Neutrophil (primary cell): ENCODE results near the gene HACD4.
"Not testable (repeated sequence)": the region's sequence is repeated elsewhere in the genome, so short reads cannot be mapped to it uniquely, and the experiment has no call there.

Experiments used
- H3K27ac ChIP-seq: fragments of 200-600 bp; sonication (generic); 2 replicates; pipeline ENCODE4 v1.5.1; 2016; ENCODE audit warnings: mild to moderate bottlenecking, moderate library complexity
- H3K27me3 ChIP-seq: fragments of 200-600 bp; sonication (generic); 2 replicates; pipeline ENCODE4 v1.6.0; 2016; ENCODE audit warnings: mild to moderate bottlenecking
- H3K36me3 ChIP-seq: fragments of 200-600 bp; sonication (generic); 2 replicates; pipeline ENCODE4 v1.5.1; 2017
- H3K4me1 ChIP-seq, 2 experiments: fragments of 200-600 bp in 1 of 2; sonication (generic) in 1 of 2; 1 replicate in 1 of 2; 2 replicates in 1 of 2; pipeline versions ENCODE4 v1.5.1 to v1.6.1; 2013 to 2016; ENCODE audit warnings: low read depth in 1 of 2, low read length in 1 of 2, mild to moderate bottlenecking in 1 of 2, moderate library complexity in 1 of 2; ENCODE audit not compliant: control insufficient read depth in 1 of 2, insufficient read depth in 1 of 2
- H3K4me3 ChIP-seq, 2 experiments: fragments of 200-600 bp in 1 of 2; sonication (generic) in 1 of 2; 1 replicate in 1 of 2; 2 replicates in 1 of 2; pipeline ENCODE4 v1.5.1; 2013 to 2016; ENCODE audit warnings: low read depth in 1 of 2, low read length in 1 of 2, mild to moderate bottlenecking in 1 of 2, moderate library complexity in 1 of 2
- H3K9me3 ChIP-seq: fragments of 200-600 bp; sonication (generic); 2 replicates; pipeline ENCODE4 v1.5.1; 2016
- TF ChIP-seq, protein P1 (sequence below): fragments of 200-600 bp; sonication (generic); IDR thresholded peaks from 2 replicates; pipeline ENCODE4 v1.5.1; 2016; ENCODE audit warnings: antibody characterized with exemption

HACD4 gene

DNA sequence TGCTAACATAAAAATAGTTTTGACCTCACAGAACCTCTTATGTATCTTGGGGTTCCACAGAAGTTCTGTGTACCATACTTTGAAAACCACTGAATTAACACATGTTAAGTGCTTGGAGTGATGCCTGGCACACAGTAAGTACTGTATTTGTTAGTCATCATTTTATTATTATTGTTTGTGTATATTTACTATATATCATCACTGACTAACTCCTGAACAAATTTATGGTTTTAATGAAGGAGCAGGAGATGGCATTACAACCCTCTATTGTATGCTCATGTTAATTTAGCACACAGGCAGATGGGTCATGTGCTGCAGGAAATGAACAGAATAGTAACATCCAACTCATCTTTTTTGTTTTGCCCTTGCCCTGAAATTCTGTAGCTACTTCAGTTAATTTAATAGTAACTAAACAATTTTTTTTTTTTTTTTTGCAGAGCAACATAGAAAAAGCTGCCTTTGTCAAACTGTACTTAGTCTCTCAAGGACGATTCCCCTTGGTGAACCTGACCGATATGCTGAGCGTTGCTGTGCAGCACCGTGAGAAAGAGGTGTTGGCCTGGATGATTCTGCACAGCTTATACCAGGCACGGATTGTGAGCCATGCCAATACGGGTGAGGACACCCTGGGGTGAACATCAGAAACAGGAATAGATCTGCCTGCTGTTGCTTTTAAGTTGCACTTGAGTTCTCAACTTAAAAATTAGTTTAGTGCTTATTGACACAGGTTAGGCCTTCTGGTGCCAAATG lies 45.4 kb downstream of the HACD4 start:
- TF ChIP-seq, protein P1, sequence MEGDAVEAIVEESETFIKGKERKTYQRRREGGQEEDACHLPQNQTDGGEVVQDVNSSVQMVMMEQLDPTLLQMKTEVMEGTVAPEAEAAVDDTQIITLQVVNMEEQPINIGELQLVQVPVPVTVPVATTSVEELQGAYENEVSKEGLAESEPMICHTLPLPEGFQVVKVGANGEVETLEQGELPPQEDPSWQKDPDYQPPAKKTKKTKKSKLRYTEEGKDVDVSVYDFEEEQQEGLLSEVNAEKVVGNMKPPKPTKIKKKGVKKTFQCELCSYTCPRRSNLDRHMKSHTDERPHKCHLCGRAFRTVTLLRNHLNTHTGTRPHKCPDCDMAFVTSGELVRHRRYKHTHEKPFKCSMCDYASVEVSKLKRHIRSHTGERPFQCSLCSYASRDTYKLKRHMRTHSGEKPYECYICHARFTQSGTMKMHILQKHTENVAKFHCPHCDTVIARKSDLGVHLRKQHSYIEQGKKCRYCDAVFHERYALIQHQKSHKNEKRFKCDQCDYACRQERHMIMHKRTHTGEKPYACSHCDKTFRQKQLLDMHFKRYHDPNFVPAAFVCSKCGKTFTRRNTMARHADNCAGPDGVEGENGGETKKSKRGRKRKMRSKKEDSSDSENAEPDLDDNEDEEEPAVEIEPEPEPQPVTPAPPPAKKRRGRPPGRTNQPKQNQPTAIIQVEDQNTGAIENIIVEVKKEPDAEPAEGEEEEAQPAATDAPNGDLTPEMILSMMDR, result no peak
- H3K36me3 ChIP-seq, result no peaks in the 10 kb centered on the region
- H3K27ac ChIP-seq, result peak overlapping the region; percentile 92
- H3K4me1 ChIP-seq, result peaks cover 66 to 84% of the 10 kb centered on the region in 2 experiments
- no peaks in the 10 kb centered on the region for H3K27me3 ChIP-seq
- no peak overlapping the region for H3K4me3 ChIP-seq
- H3K9me3 ChIP-seq, result no peaks in the 10 kb centered on the region

DNA sequence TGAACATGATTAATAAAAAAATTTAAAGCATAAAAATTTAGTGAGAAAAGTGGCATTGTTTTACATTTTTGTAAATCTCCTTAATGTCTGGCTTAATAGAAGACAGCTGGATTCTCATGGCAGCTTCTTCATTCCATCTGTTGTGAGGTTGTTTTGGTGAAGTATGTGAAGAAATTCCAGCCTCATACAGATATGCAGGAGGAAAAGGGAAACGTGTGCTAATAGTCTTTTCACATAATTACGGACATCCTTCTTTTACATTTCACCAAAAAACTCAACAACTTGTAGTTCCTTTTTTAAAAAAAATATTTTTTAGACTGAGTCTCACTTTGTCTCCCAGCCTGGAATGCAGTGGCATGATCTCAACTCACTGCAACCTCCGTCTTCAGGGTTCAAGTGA lies 46.9 kb downstream of the HACD4 start:
- Histone ChIP-seq H3K4me1 (peaks cover 60 to 78% of the 10 kb centered on the region in 2 experiments), H3K4me3 (no peak overlapping the region), H3K27me3 (no peaks in the 10 kb centered on the region), H3K9me3 (no peaks in the 10 kb centered on the region), H3K27ac (peak overlapping the region; percentile 80), H3K36me3 (no peaks in the 10 kb centered on the region)
- TF ChIP-seq, protein P1, result no peak

DNA sequence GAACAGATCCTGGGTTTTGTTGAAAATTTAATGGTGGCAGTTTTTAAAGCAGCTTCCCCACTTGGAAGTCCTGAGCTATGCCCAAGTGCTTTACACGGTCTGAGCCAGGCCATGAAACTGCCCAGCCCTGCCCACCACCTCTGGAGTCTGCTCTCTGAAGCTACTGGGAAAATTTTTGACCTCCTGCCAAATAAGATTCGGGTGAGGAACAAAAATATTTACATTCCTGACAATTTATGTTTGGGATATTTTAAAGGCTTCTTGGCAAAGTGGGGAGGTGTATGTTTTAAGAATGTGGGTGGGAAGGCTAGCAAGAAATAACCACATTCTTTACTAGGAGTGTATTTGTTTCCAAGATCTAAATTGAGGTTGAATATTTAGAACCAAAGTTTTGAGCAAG lies 50.0 kb downstream of the HACD4 start:
- Histone ChIP-seq H3K9me3 (no peaks in the 10 kb centered on the region), H3K4me3 (peak overlapping the region in 1 of 2 experiments; percentile 5), H3K4me1 (peaks cover 39 to 53% of the 10 kb centered on the region in 2 experiments), H3K27me3 (no peaks in the 10 kb centered on the region), H3K36me3 (no peaks in the 10 kb centered on the region), H3K27ac (peak overlapping the region; percentile 91)
- TF ChIP-seq, protein P1, result no peak

DNA sequence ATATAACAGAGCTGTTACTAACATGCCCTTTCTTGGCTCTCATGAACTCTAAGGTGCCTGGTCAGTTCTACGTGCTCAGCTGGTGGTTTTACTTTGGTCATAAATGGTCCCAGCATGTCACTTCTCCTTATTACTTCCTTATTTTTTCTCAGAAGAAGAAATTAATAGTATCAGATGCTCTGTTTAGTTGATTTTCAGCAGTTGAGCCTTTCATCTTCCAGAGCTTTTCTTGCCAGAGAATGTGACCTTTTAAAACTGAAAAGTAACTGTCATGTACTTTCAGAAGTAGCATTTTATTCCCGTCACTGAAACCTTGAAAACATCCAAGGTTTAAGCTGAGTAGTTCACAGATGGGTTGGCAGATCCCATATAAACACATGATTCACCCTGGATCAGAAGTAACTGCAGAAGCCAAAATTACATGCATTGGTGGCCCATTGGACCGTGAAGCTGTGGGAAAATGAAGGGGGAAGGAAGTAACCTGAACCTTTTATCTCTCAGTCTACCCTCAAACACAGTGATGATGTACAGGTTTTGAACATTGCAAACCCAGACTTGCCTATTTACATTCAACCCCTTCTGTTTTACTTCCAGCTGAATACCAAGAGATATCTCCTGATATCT lies 50.5 kb downstream of the HACD4 start:
- H3K27me3 ChIP-seq, result no peaks in the 10 kb centered on the region
- H3K4me3 ChIP-seq, result peak overlapping the region in 1 of 2 experiments; percentile 11

DNA sequence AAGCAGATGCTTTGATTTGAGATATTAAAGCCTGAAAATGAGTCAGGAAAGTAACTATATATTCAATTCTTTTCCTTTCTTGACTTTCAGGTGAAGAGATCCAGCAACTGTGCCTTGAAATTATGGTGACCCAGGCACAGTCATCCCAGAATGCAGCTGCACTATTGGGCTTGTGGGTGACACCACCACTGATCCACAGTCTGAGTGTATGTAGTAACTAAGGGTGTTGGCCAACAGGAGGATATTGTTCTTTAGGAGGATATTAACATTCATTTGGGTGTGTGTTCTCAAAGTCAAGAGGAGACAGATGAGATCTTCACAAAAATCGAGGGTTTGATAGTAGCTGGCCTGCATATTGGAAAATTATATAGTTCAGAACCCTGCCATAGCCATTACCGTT lies 53.2 kb downstream of the HACD4 start:
- H3K4me1 ChIP-seq, result peaks cover 18 to 38% of the 10 kb centered on the region in 2 experiments
- H3K9me3 ChIP-seq, result peaks cover 14% of the 10 kb centered on the region
- H3K27me3 ChIP-seq, result no peaks in the 10 kb centered on the region
- H3K27ac ChIP-seq, result no peak overlapping the region
- no peak overlapping the region for H3K4me3 ChIP-seq
- TF ChIP-seq, protein P1, result no peak
- H3K36me3 ChIP-seq, result no peaks in the 10 kb centered on the region

More for the DNA sequence above, 50.5 kb downstream of the HACD4 start:
- Histone ChIP-seq H3K36me3 (no peaks in the 10 kb centered on the region), H3K4me1 (peaks cover 39 to 55% of the 10 kb centered on the region in 2 experiments), H3K9me3 (no peaks in the 10 kb centered on the region), H3K27ac (peak overlapping the region; percentile 91)
- TF ChIP-seq, protein P1, result no peak

DNA sequence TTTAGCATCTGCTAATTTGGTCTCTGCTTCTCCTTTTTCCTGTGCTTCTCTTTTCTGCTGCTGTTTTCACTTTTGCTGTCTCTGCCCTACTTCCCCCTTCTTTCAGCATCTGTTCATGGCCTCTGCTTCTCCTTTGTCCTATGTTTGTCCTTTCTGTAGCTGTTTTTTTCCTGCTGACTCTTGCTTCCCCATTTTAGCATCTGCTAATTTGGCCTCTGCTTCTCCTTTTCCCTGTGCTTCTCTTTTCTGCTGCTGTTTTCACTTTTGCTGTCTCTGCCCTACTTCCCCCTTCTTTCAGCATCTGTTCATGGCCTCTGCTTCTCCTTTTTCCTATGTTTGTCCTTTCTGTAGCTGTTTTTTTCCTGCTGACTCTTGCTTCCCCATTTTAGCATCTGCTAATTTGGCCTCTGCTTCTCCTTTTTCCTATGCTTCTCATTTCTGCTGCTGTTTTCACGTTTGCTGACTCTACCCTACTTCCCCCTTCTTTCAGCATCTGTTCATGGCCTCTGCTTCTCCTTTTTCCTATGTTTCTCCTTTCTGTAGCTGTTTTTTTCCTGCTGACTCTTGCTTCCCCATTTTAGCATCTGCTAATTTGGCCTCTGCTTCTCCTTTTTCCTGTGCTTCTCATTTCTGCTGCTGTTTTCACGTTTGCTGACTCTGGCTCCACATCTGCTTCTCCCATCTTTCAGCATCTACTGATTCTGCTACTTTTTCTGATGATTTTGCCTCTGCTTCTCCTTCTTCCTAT lies 57.1 kb downstream of the HACD4 start:
- not testable (repeated sequence) for H3K4me3 ChIP-seq, H3K27me3 ChIP-seq, H3K36me3 ChIP-seq
- H3K4me1 ChIP-seq, result peaks cover 0 to 12% of the 10 kb centered on the region in 2 experiments
- H3K27ac ChIP-seq, result peak overlapping the region; percentile 79
- H3K9me3 ChIP-seq, result peaks cover 18% of the 10 kb centered on the region

DNA sequence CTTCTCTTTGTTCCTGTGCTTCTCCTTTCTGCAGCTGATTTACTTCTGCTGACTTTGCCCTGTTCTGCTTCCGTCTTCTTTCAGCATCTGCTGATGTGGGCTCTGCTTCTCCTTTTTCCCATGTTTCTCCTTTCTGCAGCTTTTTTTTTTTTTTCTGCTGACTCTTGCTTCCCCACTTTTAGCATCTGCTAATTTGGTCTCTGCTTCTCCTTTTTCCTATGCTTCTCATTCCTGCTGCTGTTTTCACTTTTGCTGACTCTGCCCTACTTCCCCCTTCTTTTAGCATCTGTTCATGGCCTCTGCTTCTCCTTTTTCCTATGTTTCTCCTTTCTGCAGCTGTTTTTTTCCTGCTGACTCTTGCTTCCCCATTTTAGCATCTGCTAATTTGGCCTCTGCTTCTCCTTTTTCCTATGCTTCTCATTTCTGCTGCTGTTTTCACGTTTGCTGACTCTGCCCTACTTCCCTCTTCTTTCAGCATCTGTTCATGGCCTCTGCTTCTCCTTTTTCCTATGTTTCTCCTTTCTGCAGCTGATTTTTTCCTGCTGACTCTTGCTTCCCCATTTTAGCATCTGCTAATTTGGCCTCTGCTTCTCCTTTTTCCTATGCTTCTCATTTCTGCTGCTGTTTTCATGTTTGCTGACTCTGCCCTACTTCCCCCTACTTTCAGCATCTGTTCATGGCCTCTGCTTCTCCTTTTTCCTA lies 58.0 kb downstream of the HACD4 start:
- peaks cover 18% of the 10 kb centered on the region for H3K9me3 ChIP-seq
- H3K4me3 ChIP-seq, result peak overlapping the region in 1 of 2 experiments; percentile 20
- peak overlapping the region; percentile 79 for H3K27ac ChIP-seq
- peaks cover 0 to 12% of the 10 kb centered on the region in 2 experiments for H3K4me1 ChIP-seq
- not testable (repeated sequence) for H3K27me3 ChIP-seq, H3K36me3 ChIP-seq
